Karpas-422 (cell line): ENCODE measurements around the gene ZRANB1. TPM values are rescaled to one million over a fixed set of nuclear protein-coding genes. Genes with fewer than 3 reads are reported as not detected.

Experiments
- DNase-seq: peaks from one replicate; pipeline ENCODE4 v3.0.0-alpha.2; 2015
- H2AFZ ChIP-seq: fragments of 200-600 bp; sonication (generic); 2 replicates; pipeline ENCODE4 v1.6.1; 2014; ENCODE audit warnings: antibody characterized with exemption, low read length, mixed read lengths
- H3K27ac ChIP-seq: fragments of 200-600 bp; sonication (generic); 2 replicates; pipeline ENCODE4 v1.5.1; 2014; ENCODE audit warnings: mild to moderate bottlenecking, low read length, moderate library complexity
- H3K27me3 ChIP-seq: fragments of 200-600 bp; sonication (generic); 2 replicates; pipeline ENCODE4 v1.6.1; 2014; ENCODE audit warnings: low read length, mixed read lengths
- H3K36me3 ChIP-seq: fragments of 200-600 bp; sonication (generic); 2 replicates; pipeline ENCODE4 v1.6.1; 2014; ENCODE audit warnings: low read length, mixed read lengths; ENCODE audit not compliant: insufficient read depth
- H3K4me1 ChIP-seq: fragments of 200-600 bp; sonication (generic); 2 replicates; pipeline ENCODE4 v1.6.1; 2014; ENCODE audit warnings: mild to moderate bottlenecking, low read length, mixed read lengths
- H3K4me2 ChIP-seq: fragments of 200-600 bp; sonication (generic); 2 replicates; pipeline ENCODE4 v1.6.1; 2014; ENCODE audit warnings: low read length, low read depth, mild to moderate bottlenecking; ENCODE audit not compliant: poor library complexity, severe bottlenecking
- H3K4me3 ChIP-seq: fragments of 200-600 bp; sonication (generic); 2 replicates; pipeline ENCODE4 v1.5.1; 2014; ENCODE audit warnings: mild to moderate bottlenecking, antibody characterized with exemption, low read length, mixed read lengths
- H3K79me2 ChIP-seq: fragments of 200-600 bp; sonication (generic); 2 replicates; pipeline ENCODE4 v1.6.1; 2014; ENCODE audit warnings: mild to moderate bottlenecking, low read length, mixed read lengths
- H3K9ac ChIP-seq: fragments of 200-600 bp; sonication (generic); 2 replicates; pipeline ENCODE4 v1.6.0; 2014; ENCODE audit warnings: low read length
- H3K9me2 ChIP-seq: fragments of 200-600 bp; sonication (generic), shearing (Covaris generic); replicated peaks from 2 replicates; pipeline ENCODE4 v1.6.0; 2014; ENCODE audit warnings: mild to moderate bottlenecking, low read length, moderate library complexity; ENCODE audit not compliant: insufficient read depth
- H3K9me3 ChIP-seq: fragments of 300-700, 200-600 bp; sonication (generic); 2 replicates; pipeline ENCODE4 v1.6.1; 2014; ENCODE audit warnings: low read length, mixed read lengths
- H4K20me1 ChIP-seq: fragments of 200-600 bp; sonication (generic); 2 replicates; pipeline ENCODE4 v1.6.1; 2014; ENCODE audit warnings: mild to moderate bottlenecking, antibody characterized with exemption, low read length, low read depth; ENCODE audit not compliant: insufficient read depth
- total RNA-seq: library from RNA; depleted of rRNA; stranded (reverse); fragments of >200 nt; shearing (Covaris generic); gene quantifications from 2 replicates; pipeline ENCODE4 v1.2.3, GENCODE V29; 2014; ENCODE audit warnings: low replicate concordance

The ZRANB1 gene
- total RNA-seq, 1 experiment from 2014 or later, result 13.1 TPM

GRCh38 chr10:124993736-124994451 is 52.0 kb downstream of the ZRANB1 start:
- Histone ChIP-seq H3K79me2 (no peaks in the 10 kb centered on the region), H3K9me3 (no peaks in the 10 kb centered on the region), H3K36me3 (no peaks in the 10 kb centered on the region), H3K9ac (no peak overlapping the region), H4K20me1 (no peaks in the 10 kb centered on the region), H2AFZ (no peak overlapping the region), H3K4me1 (no peaks in the 10 kb centered on the region), H3K4me3 (no peak overlapping the region), H3K27ac (no peak overlapping the region), H3K4me2 (no peak overlapping the region), H3K27me3 (no peaks in the 10 kb centered on the region), H3K9me2 (no peaks in the 10 kb centered on the region)
- no peak for DNase-seq

DNA sequence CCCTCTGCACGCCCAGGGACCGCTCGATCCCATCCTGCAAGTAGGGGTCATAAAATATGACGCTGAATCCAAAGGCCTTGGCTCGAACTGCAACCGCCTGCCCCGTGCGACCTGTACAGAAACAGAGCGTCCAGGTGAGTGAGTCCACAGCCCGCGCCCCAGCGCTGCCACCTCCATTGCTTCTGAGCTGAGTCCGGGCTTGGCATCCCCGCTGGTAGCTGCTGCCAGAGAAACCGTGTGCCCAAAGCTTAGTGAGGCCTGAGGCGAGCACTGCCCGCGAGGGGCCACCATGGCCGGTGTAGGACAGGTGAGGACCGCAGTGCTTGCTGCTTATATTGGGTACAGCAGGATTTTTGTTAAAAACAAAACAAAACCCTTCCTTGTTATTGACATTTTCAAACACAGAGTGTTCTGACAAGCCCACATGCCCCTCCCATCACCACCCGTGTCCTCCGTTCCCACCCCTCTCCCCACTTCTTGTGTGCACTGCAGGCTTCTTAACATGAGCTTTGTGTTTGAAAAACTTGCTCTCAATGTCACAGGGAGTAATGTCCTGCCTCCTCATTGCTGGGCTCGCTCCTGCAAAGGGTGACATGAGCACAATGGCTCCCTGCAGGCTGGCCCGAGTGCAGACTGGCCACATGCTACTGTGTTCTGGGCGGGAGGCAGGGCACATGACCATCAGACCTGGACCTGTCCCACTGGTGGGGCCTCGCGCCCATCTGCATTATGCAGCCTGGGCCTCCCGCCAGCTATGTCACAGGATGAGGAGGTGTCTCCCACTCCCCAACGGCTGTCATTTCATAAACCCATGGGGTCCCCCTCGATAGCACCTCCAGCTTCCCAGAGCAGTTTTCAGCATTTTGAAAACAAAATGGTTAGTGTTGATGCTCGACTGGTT is 52.9 kb downstream of the ZRANB1 start:
- Histone ChIP-seq H3K36me3 (no peaks in the 10 kb centered on the region), H3K9ac (no peak overlapping the region), H3K9me2 (no peaks in the 10 kb centered on the region), H3K9me3 (no peaks in the 10 kb centered on the region), H3K4me3 (no peak overlapping the region), H3K27me3 (no peaks in the 10 kb centered on the region), H4K20me1 (no peaks in the 10 kb centered on the region), H3K27ac (no peak overlapping the region), H3K79me2 (no peaks in the 10 kb centered on the region), H3K4me1 (no peaks in the 10 kb centered on the region), H2AFZ (no peak overlapping the region), H3K4me2 (no peak overlapping the region)
- no peak for DNase-seq

DNA sequence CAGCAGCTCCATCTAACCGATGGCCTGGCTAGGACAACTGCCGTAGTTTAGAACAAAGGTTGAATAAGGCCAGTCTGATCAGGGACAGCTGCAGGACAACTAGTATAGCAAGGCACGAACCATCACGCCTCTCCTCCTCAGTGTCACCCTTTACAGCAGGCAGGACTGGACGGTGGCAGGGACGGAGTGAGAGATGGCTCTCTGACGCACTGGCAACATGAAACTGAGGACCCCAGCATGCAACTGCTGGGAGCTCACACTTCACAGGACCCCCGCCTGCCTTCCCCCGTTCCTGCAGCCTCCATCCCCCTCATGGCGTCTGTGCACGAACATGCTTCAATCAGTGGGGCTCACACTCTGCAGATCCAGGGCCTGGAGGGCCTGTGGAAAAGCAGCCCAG is 53.7 kb downstream of the ZRANB1 start:
- Histone ChIP-seq H3K36me3 (no peaks in the 10 kb centered on the region), H3K27ac (no peak overlapping the region), H3K4me2 (no peak overlapping the region), H3K4me3 (no peak overlapping the region), H4K20me1 (no peaks in the 10 kb centered on the region), H2AFZ (no peak overlapping the region), H3K79me2 (no peaks in the 10 kb centered on the region), H3K9ac (no peak overlapping the region), H3K9me2 (no peaks in the 10 kb centered on the region), H3K4me1 (no peaks in the 10 kb centered on the region), H3K9me3 (no peaks in the 10 kb centered on the region), H3K27me3 (no peaks in the 10 kb centered on the region)
- no peak for DNase-seq

GRCh38 chr10:124996127-124996853 is 54.4 kb downstream of the ZRANB1 start:
- no peak overlapping the region for H3K9ac ChIP-seq
- no peak overlapping the region for H3K4me3 ChIP-seq
- no peaks in the 10 kb centered on the region for H3K4me1 ChIP-seq
- H3K27ac ChIP-seq, result no peak overlapping the region
- no peaks in the 10 kb centered on the region for H4K20me1 ChIP-seq
- no peak overlapping the region for H2AFZ ChIP-seq
- no peaks in the 10 kb centered on the region for H3K9me3 ChIP-seq
- DNase-seq, result no peak
- no peaks in the 10 kb centered on the region for H3K36me3 ChIP-seq
- no peaks in the 10 kb centered on the region for H3K9me2 ChIP-seq
- no peaks in the 10 kb centered on the region for H3K79me2 ChIP-seq
- no peaks in the 10 kb centered on the region for H3K27me3 ChIP-seq
- H3K4me2 ChIP-seq, result no peak overlapping the region

GRCh38 chr10:124996854-124997215 is 54.9 kb downstream of the ZRANB1 start:
- Histone ChIP-seq H3K36me3 (no peaks in the 10 kb centered on the region), H3K27ac (no peak overlapping the region), H2AFZ (no peak overlapping the region), H3K9me3 (no peaks in the 10 kb centered on the region), H3K4me2 (no peak overlapping the region), H3K27me3 (no peaks in the 10 kb centered on the region), H3K79me2 (no peaks in the 10 kb centered on the region), H4K20me1 (no peaks in the 10 kb centered on the region), H3K9me2 (no peaks in the 10 kb centered on the region), H3K9ac (no peak overlapping the region), H3K4me1 (no peaks in the 10 kb centered on the region), H3K4me3 (no peak overlapping the region)
- no peak for DNase-seq

DNA sequence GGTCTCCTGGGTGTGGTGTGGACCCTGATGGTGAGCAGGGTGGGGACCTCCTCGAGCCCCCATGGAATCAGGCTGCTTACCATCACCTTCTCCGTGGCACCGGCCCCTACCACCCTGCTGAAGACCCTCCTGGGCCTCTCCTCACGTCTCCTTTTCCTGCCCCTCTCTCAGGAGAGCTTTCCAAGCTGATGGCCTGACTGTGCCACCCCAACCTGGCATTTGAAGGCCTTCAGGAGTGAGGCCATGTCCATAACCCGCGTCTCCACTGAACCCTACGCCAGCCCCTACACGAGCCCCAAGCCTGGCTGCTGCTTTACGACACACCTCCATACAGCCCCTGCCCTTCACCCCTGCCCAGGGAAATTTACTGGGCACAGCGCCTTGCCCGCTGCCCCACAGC is 55.4 kb downstream of the ZRANB1 start:
- no peaks in the 10 kb centered on the region for H3K36me3 ChIP-seq
- no peaks in the 10 kb centered on the region for H3K9me3 ChIP-seq
- H3K9me2 ChIP-seq, result no peaks in the 10 kb centered on the region
- H3K4me1 ChIP-seq, result no peaks in the 10 kb centered on the region
- no peaks in the 10 kb centered on the region for H3K27me3 ChIP-seq
- no peak overlapping the region for H3K27ac ChIP-seq
- H2AFZ ChIP-seq, result no peak overlapping the region
- DNase-seq, result no peak
- no peaks in the 10 kb centered on the region for H3K79me2 ChIP-seq
- H3K4me3 ChIP-seq, result no peak overlapping the region
- no peak overlapping the region for H3K4me2 ChIP-seq
- no peaks in the 10 kb centered on the region for H4K20me1 ChIP-seq
- H3K9ac ChIP-seq, result no peak overlapping the region

- H3K36me3 ChIP-seq, result no peaks in the 10 kb centered on the region
These were observed 56.1 kb downstream of the ZRANB1 start for GRCh38 chr10:124997771-124998623.

More at GRCh38 chr10:124997771-124998623, 56.1 kb downstream of the ZRANB1 start:
- Histone ChIP-seq H3K27ac (no peak overlapping the region), H3K27me3 (no peaks in the 10 kb centered on the region), H3K9me2 (no peaks in the 10 kb centered on the region), H3K4me1 (no peaks in the 10 kb centered on the region), H2AFZ (no peak overlapping the region), H3K4me3 (no peak overlapping the region), H4K20me1 (no peaks in the 10 kb centered on the region), H3K9ac (no peak overlapping the region), H3K79me2 (no peaks in the 10 kb centered on the region), H3K4me2 (no peak overlapping the region), H3K9me3 (no peaks in the 10 kb centered on the region)
- no peak for DNase-seq
